Upper lobe of left lung (tissue), 6 donors: ENCODE data around the gene NFS1. TPM values are rescaled to one million over a fixed set of nuclear protein-coding genes. Genes with fewer than 3 reads are reported as not detected.
A peak's percentile ranks its signal among the peaks of the same experiment; 100 is the strongest.
"Not testable (repeated sequence)": the region's sequence is repeated elsewhere in the genome, so short reads cannot be mapped to it uniquely, and the experiment has no call there.

ENCODE experiments used
- ATAC-seq, 2 donors: fragments of 200-7000 bp; cut with Tn5 transposase; one replicate each; pipeline ENCODE4 v1.9.1; 2022; ENCODE audit warnings: mild to moderate bottlenecking in 2 of 2, moderate library complexity in 2 of 2; ENCODE audit not compliant: low FRiP score in 2 of 2
- DNase-seq, 2 donors: peaks; one replicate each; pipeline ENCODE4 v3.0.0-alpha.2; 2019 to 2020
- H3K27ac ChIP-seq, 4 donors: fragments of 200-600 bp; sonication (generic); one replicate each; pipeline ENCODE4 v1.5.1; 2016 to 2019
- H3K27me3 ChIP-seq, 4 donors: fragments of 200-600 bp; sonication (generic); one replicate each; pipeline ENCODE4 v1.5.1; 2017 to 2019
- H3K36me3 ChIP-seq, 4 donors: fragments of 200-600 bp; sonication (generic); one replicate each; pipeline ENCODE4 v1.5.1; 2016 to 2019
- H3K4me1 ChIP-seq, 4 donors: fragments of 200-600 bp; sonication (generic); one replicate each; pipeline ENCODE4 v1.5.1; 2018 to 2019
- H3K4me3 ChIP-seq, 4 donors: fragments of 200-600 bp; sonication (generic); one replicate each; pipeline ENCODE4 v1.5.1; 2017 to 2019; ENCODE audit warnings: mild to moderate bottlenecking in 2 of 4, moderate library complexity in 1 of 4
- H3K9me3 ChIP-seq, 4 donors: fragments of 200-600 bp; sonication (generic); one replicate each; pipeline ENCODE4 v1.5.1; 2018 to 2019
- CTCF ChIP-seq, 6 experiments: fragments of 450-650 bp in 4 of 6; fragments of 200-600 bp in 2 of 6; sonication (generic) in 2 of 6; IDR thresholded peaks; one replicate each; pipeline ENCODE4 v1.5.1; 2016 to 2019; ENCODE audit warnings: antibody characterized with exemption in 6 of 6
- EP300 ChIP-seq, 4 donors: sonication (generic); formaldehyde crosslinking; IDR thresholded peaks; one replicate each; pipeline ENCODE4 v1.5.1; 2017; ENCODE audit warnings: antibody characterized with exemption in 4 of 4, control low read depth in 2 of 4
- POLR2A ChIP-seq, 4 donors: fragments of 450-650 bp; IDR thresholded peaks; one replicate each; pipeline ENCODE4 v1.5.1; 2016 to 2017; ENCODE audit warnings: antibody characterized with exemption in 4 of 4, mild to moderate bottlenecking in 2 of 4
- POLR2AphosphoS5 ChIP-seq, 2 donors: sonication (generic); formaldehyde crosslinking; IDR thresholded peaks; one replicate each; pipeline ENCODE4 v1.5.1; 2017; ENCODE audit warnings: antibody characterized with exemption in 2 of 2
- WGBS, 2 donors: methylation state at CpG; one replicate each; pipeline ENCODE4 v1.1.5; 2017 to 2018; 5-methylcytosine and 5-hydroxymethylcytosine counted together
- total RNA-seq, 6 donors: library from RNA; depleted of rRNA in 4 of 6; stranded (reverse); fragments of >200 nt in 4 of 6; gene quantifications; one replicate each; pipeline versions ENCODE4 v1.1.0 to v1.2.1, GENCODE V29; 2016 to 2021
- donor health status: DM: no; HTN: no; CAD: no; lungs with moderate emphysema.
- donor health status: DM: no; HTN: yes; CAD: no; lungs with severe emphysema.

Gene NFS1
- total RNA-seq, 6 donors from 2014 or later = 16.2 to 90.1 (median 22.6) TPM

- peaks cover 74 to 100% (median 95%) of the 10 kb centered on the region in 4 donors for H3K36me3 ChIP-seq
- peaks cover 0 to 41% (median 1%) of the 10 kb centered on the region in 4 donors for H3K4me1 ChIP-seq
- no peak overlapping the region for H3K4me3 ChIP-seq
- H3K27me3 ChIP-seq = no peaks in the 10 kb centered on the region
- 93 to 96% methylated on average over 10 to 13 of the region's 13 CpGs for WGBS, 2 donors
- no peaks in the 10 kb centered on the region for H3K9me3 ChIP-seq
- ATAC-seq = no peak
- no peak overlapping the region for H3K27ac ChIP-seq
- no peak for DNase-seq
- no peak for TF ChIP-seq POLR2A (IDR thresholded peaks at IDR 0.05)
- TF ChIP-seq CTCF (IDR thresholded peaks at IDR 0.05) = no peak
- no peak for TF ChIP-seq EP300 (IDR thresholded peaks at IDR 0.05)
- no peak for TF ChIP-seq POLR2AphosphoS5 (IDR thresholded peaks at IDR 0.05)
Observed at GRCh38 chr20:35720165-35721123, 21.3 kb upstream of the NFS1 start.

GRCh38 chr20:35719717-35720116 is 20.6 kb upstream of the NFS1 start:
- TF ChIP-seq POLR2A (IDR thresholded peaks at IDR 0.05) (no peak), POLR2AphosphoS5 (IDR thresholded peaks at IDR 0.05) (no peak), EP300 (IDR thresholded peaks at IDR 0.05) (no peak), CTCF (IDR thresholded peaks at IDR 0.05) (no peak)
- H3K36me3 ChIP-seq = peaks cover 72 to 100% (median 95%) of the 10 kb centered on the region in 4 donors
- H3K9me3 ChIP-seq = no peaks in the 10 kb centered on the region
- no peaks in the 10 kb centered on the region for H3K27me3 ChIP-seq
- 72 to 82% methylated on average over 8 of the region's 8 CpGs for WGBS, 2 donors
- H3K4me1 ChIP-seq = peaks cover 0 to 41% (median 1%) of the 10 kb centered on the region in 4 donors
- ATAC-seq = no peak
- no peak for DNase-seq
- no peak overlapping the region for H3K27ac ChIP-seq
- H3K4me3 ChIP-seq = no peak overlapping the region

- Histone ChIP-seq H3K27ac (no peak overlapping the region), H3K4me3 (no peak overlapping the region), H3K4me1 (peaks cover 0 to 41% (median 1%) of the 10 kb centered on the region in 4 donors), H3K36me3 (peaks cover 71 to 100% (median 95%) of the 10 kb centered on the region in 4 donors), H3K9me3 (no peaks in the 10 kb centered on the region), H3K27me3 (no peaks in the 10 kb centered on the region)
- TF ChIP-seq POLR2AphosphoS5 (IDR thresholded peaks at IDR 0.05) = no peak
- TF ChIP-seq CTCF (IDR thresholded peaks at IDR 0.05) = no peak
- no peak for TF ChIP-seq POLR2A (IDR thresholded peaks at IDR 0.05)
- TF ChIP-seq EP300 (IDR thresholded peaks at IDR 0.05) = no peak
- DNase-seq (no peak), ATAC-seq (peak in 1 of 2 donors; percentile 6)
- 87 to 90% methylated on average over 12 of the region's 12 CpGs for WGBS, 2 donors
Observed at GRCh38 chr20:35718972-35719635, 20.0 kb upstream of the NFS1 start.

GRCh38 chr20:35718321-35718720 is 19.2 kb upstream of the NFS1 start:
- DNase-seq, H3K27ac ChIP-seq, H3K27me3 ChIP-seq, H3K4me3 ChIP-seq, H3K9me3 ChIP-seq, ATAC-seq: not testable (repeated sequence)
- peaks cover 0 to 36% (median 1%) of the 10 kb centered on the region in 4 donors for H3K4me1 ChIP-seq
- 92 to 93% methylated on average over 8 of the region's 8 CpGs for WGBS, 2 donors
- peaks cover 69 to 100% (median 94%) of the 10 kb centered on the region in 4 donors for H3K36me3 ChIP-seq

GRCh38 chr20:35716330-35716729 is 17.2 kb upstream of the NFS1 start:
- Histone ChIP-seq H3K9me3 (no peaks in the 10 kb centered on the region), H3K27me3 (no peaks in the 10 kb centered on the region), H3K27ac (no peak overlapping the region), H3K4me1 (peaks cover 0 to 33% (median 3%) of the 10 kb centered on the region in 4 donors), H3K4me3 (no peak overlapping the region), H3K36me3 (peaks cover 61 to 99% (median 95%) of the 10 kb centered on the region in 4 donors)
- ATAC-seq (no peak), DNase-seq (no peak)
- 96 to 98% methylated on average over 4 of the region's 4 CpGs for WGBS, 2 donors
- no peak for TF ChIP-seq CTCF (IDR thresholded peaks at IDR 0.05)
- TF ChIP-seq EP300 (IDR thresholded peaks at IDR 0.05) = no peak
- TF ChIP-seq POLR2AphosphoS5 (IDR thresholded peaks at IDR 0.05) = no peak
- no peak for TF ChIP-seq POLR2A (IDR thresholded peaks at IDR 0.05)
